CD4-positive, alpha-beta T cell treated with Interleukin-4 for 4 hours (primary cell): ENCODE results near the gene LAMC2.

ENCODE experiments used
- DNase-seq: peaks from one replicate; pipeline ENCODE4 v3.0.0-alpha.2; 2020

Gene LAMC2

GRCh38 chr1:183173828-183174227 lies 12.2 kb upstream of the LAMC2 start:
- DNase-seq, result no peak

GRCh38 chr1:183175631-183176030 lies 10.4 kb upstream of the LAMC2 start:
- no peak for DNase-seq

- DNase-seq, result no peak
Measured at GRCh38 chr1:183178545-183178944, 7.5 kb upstream of the LAMC2 start.

GRCh38 chr1:183179033-183179432 lies 7.0 kb upstream of the LAMC2 start:
- no peak for DNase-seq

GRCh38 chr1:183180218-183180617 lies 5.8 kb upstream of the LAMC2 start:
- DNase-seq, result no peak

GRCh38 chr1:183180634-183181056 lies 5.4 kb upstream of the LAMC2 start:
- DNase-seq, result no peak

- DNase-seq, result no peak
Measured at GRCh38 chr1:183186841-183187240, 777 bp downstream of the LAMC2 start.

- no peak for DNase-seq
Measured at GRCh38 chr1:183188240-183188639, 2.2 kb downstream of the LAMC2 start.

- DNase-seq, result no peak
Measured at GRCh38 chr1:183191833-183192232, 5.8 kb downstream of the LAMC2 start.

- DNase-seq, result no peak
Measured at GRCh38 chr1:183193963-183194525, 8.0 kb downstream of the LAMC2 start.

GRCh38 chr1:183194527-183195141 lies 8.6 kb downstream of the LAMC2 start:
- DNase-seq, result no peak

- no peak for DNase-seq
Measured at GRCh38 chr1:183195142-183195574, 9.1 kb downstream of the LAMC2 start.

- no peak for DNase-seq
Measured at GRCh38 chr1:183197762-183198161, 11.7 kb downstream of the LAMC2 start.

GRCh38 chr1:183198463-183198862 lies 12.4 kb downstream of the LAMC2 start:
- DNase-seq, result no peak

- no peak for DNase-seq
Measured at GRCh38 chr1:183199304-183199703, 13.2 kb downstream of the LAMC2 start.

GRCh38 chr1:183200451-183200850 lies 14.4 kb downstream of the LAMC2 start:
- DNase-seq, result no peak

- DNase-seq, result no peak
Measured at GRCh38 chr1:183203094-183203493, 17.0 kb downstream of the LAMC2 start.

GRCh38 chr1:183205196-183205781 lies 19.2 kb downstream of the LAMC2 start:
- DNase-seq, result no peak

- DNase-seq, result no peak
Measured at GRCh38 chr1:183206538-183207122, 20.6 kb downstream of the LAMC2 start.

- no peak for DNase-seq
Measured at GRCh38 chr1:183209533-183210158, 23.6 kb downstream of the LAMC2 start.

GRCh38 chr1:183210681-183211080 lies 24.6 kb downstream of the LAMC2 start:
- DNase-seq, result no peak

- DNase-seq, result no peak
Measured at GRCh38 chr1:183212870-183213269, 26.8 kb downstream of the LAMC2 start.

- DNase-seq, result no peak
Measured at GRCh38 chr1:183214021-183214970, 28.2 kb downstream of the LAMC2 start.
